ENCODE measurements around the gene RHOBTB1.

DNA sequence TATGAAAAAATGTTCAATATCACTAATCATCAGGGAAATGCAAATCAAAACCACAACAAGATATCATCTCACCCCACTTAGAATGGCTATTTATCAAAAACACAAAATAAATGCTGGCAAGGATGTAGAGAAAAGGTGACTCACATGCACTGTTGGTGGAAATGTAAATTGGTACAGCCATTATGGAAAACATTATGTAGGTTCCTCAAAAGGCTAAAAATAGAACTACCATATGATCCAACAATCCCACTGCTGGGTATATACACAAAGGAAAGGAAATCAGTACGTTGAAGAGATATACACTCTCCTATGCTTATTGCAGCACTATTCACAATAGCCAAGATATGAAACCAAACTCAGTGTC, 115.5 kb downstream of the RHOBTB1 start:
- TF ChIP-seq EZH2phosphoT487 (IDR thresholded peaks at IDR 0.05; ENCODE audit: borderline replicate concordance, low read length), result no peak
- TF ChIP-seq, protein P1, sequence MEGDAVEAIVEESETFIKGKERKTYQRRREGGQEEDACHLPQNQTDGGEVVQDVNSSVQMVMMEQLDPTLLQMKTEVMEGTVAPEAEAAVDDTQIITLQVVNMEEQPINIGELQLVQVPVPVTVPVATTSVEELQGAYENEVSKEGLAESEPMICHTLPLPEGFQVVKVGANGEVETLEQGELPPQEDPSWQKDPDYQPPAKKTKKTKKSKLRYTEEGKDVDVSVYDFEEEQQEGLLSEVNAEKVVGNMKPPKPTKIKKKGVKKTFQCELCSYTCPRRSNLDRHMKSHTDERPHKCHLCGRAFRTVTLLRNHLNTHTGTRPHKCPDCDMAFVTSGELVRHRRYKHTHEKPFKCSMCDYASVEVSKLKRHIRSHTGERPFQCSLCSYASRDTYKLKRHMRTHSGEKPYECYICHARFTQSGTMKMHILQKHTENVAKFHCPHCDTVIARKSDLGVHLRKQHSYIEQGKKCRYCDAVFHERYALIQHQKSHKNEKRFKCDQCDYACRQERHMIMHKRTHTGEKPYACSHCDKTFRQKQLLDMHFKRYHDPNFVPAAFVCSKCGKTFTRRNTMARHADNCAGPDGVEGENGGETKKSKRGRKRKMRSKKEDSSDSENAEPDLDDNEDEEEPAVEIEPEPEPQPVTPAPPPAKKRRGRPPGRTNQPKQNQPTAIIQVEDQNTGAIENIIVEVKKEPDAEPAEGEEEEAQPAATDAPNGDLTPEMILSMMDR (IDR thresholded peaks at IDR 0.05; ENCODE audit: low read depth, low read length, poor library complexity, severe bottlenecking), result no peak

All from DOHH2 (cell line).